WI38 (cell line): ENCODE measurements around the gene NR3C1.

Experiments used
- H3K4me3 ChIP-seq: 2 replicates; pipeline ENCODE4 v1.5.1; 2011; ENCODE audit warnings: low read depth, mild to moderate bottlenecking, control low read depth, low read length
- CTCF ChIP-seq: IDR thresholded peaks from 2 replicates; pipeline ENCODE4 v1.5.1; 2012; ENCODE audit warnings: low read depth, mild to moderate bottlenecking, control low read depth, low read length

The NR3C1 gene

GRCh38 chr5:143432658-143433239, 29.3 kb upstream of the NR3C1 start:
- no peak overlapping the region for H3K4me3 ChIP-seq
- TF ChIP-seq CTCF: no peak

DNA sequence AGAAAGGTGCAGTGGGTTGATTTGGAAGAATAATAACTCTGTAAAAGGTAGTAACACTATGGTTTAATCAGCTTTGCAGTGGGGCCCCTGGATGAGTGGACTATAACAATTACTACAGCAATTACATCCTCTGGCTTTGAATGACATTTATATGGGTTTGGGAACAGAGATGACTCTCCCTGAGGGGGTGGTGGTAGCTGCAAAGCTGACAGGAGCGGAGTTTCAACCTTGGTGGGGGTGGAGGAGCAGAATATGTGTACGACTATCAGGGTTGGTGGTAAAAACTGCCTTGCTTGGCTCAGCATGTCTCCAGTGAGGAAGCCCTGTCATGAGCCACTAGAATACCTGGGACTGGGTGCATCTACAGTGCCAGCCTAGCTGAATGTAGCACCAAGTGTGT, 28.3 kb upstream of the NR3C1 start:
- no peak for TF ChIP-seq CTCF
- no peak overlapping the region for H3K4me3 ChIP-seq

DNA sequence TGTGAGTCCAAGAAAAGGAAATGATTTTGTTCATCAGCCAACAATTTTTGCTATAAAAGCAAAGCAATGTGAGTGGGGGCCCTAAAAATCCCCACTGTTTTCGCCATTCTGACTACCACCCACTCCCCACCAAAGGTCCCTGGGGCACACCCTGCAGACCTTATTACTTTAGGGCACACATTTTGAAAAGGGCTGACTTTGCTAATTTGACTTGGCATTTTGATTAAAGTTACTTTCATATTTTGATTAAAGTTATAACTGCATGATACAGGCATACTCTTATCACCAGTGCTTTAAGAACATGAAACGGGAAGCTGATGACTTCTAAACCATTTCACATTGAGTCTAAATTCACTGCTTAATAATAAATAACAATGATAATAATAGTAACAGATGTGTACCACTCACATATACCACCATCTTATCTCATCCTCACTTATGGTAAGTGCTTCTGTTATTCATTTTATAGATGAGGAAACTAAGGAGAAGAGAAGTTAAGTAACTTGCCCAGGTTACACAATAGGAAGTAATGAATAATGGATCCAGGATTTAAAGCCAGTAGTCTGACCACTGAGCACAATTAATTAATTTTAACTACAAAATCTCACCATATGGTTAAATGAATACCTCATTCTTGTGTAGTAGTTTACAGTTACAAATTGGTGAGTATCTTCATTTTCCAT, 25.4 kb upstream of the NR3C1 start:
- no peak for TF ChIP-seq CTCF
- no peak overlapping the region for H3K4me3 ChIP-seq

DNA sequence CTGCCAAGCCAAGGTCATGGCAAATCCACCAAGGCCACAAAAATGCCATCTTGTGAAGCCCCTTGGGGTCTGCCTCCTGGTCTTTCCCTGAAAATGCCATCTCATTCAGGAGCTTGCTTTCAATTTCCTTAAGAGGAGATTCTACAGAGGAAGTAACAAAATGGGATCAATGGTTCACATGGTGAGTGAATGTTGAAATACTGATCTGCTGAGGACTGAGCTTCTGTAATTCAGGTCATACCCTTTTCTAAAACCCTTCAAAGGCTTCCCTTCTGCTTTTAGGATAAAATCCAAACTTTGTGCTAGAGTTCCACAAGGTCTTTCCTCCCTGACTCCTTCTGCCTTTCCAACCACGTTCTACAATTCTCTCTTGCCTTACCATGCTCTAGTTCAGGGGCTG, 24.7 kb upstream of the NR3C1 start:
- TF ChIP-seq CTCF: no peak
- no peak overlapping the region for H3K4me3 ChIP-seq

- no peak overlapping the region for H3K4me3 ChIP-seq
- TF ChIP-seq CTCF: no peak
Measured at GRCh38 chr5:143427122-143427735, 23.7 kb upstream of the NR3C1 start.

DNA sequence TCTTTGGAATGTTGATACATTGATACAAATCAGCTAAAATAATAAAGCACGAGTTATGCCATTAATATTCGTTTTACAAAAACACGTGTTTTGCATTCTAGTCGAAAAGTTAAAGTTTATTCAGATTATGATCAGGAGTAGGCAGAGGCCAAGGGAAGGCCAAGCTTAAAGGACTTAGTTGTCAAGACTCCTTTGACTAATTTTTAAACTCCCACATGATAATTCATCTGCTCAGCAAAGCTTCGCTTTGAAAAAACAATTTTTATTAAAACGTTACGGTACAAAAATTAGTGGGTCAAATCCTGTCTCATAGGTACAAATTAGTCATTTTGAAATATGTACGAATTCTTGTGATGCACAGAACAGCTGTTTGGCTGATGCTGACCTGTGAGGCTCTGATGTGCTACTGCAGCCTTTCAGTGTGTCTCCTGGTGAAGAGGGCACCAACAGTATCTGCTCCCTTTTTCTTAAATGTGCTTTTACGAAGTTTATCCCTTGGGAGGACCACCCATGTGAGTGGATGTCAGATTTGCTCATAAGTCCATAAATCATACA, 23.0 kb upstream of the NR3C1 start:
- no peak overlapping the region for H3K4me3 ChIP-seq
- TF ChIP-seq CTCF: no peak

- TF ChIP-seq CTCF: no peak
- H3K4me3 ChIP-seq: no peak overlapping the region
Measured at GRCh38 chr5:143425835-143426234, 22.3 kb upstream of the NR3C1 start.
